Measurements from ENCODE around the gene KRTAP10-7.
"Not testable (repeated sequence)": the region's sequence is repeated elsewhere in the genome, so short reads cannot be mapped to it uniquely, and the experiment has no call there.

Gene KRTAP10-7

GRCh38 chr21:44637018-44637850, 36.8 kb downstream of the KRTAP10-7 start, which contains the start of gene KRTAP10-10:
Gene KRTAP10-10, plus strand, starts transcription at chr21:44637356. Its CDS starts 62 bp downstream, at chr21:44637418.
- no peak for DNase-seq (ENCODE audit: low spot score)
- no peak for TF ChIP-seq CTCF (IDR thresholded peaks at IDR 0.05; ENCODE audit: extremely low read depth, insufficient read depth, missing control alignments)
- in situ Hi-C loops (cut with MboI; ENCODE audit: low pct_unique_long_range_greater_than_20kb, low sequenced_read_pairs, unreplicated experiment) = no loop called here

- DNase-seq (ENCODE audit: low spot score); in situ Hi-C loops (cut with MboI; ENCODE audit: low pct_unique_long_range_greater_than_20kb, low sequenced_read_pairs, unreplicated experiment): not testable (repeated sequence)
These were observed 37.5 kb downstream of the KRTAP10-7 start for GRCh38 chr21:44637851-44638348.

- DNase-seq (ENCODE audit: low spot score); in situ Hi-C loops (cut with MboI; ENCODE audit: low pct_unique_long_range_greater_than_20kb, low sequenced_read_pairs, unreplicated experiment): not testable (repeated sequence)
These were observed 38.3 kb downstream of the KRTAP10-7 start for GRCh38 chr21:44638506-44639330.

- DNase-seq (ENCODE audit: low spot score) = no peak
- TF ChIP-seq CTCF (IDR thresholded peaks at IDR 0.05; ENCODE audit: extremely low read depth, insufficient read depth, missing control alignments) = no peak
- in situ Hi-C loops (cut with MboI; ENCODE audit: low pct_unique_long_range_greater_than_20kb, low sequenced_read_pairs, unreplicated experiment) = no loop called here
These were observed 38.9 kb downstream of the KRTAP10-7 start for GRCh38 chr21:44639331-44639655.

GRCh38 chr21:44640761-44641160, 40.4 kb downstream of the KRTAP10-7 start:
- in situ Hi-C loops (cut with MboI; ENCODE audit: low pct_unique_long_range_greater_than_20kb, low sequenced_read_pairs, unreplicated experiment) = no loop called here

GRCh38 chr21:44643741-44644310, 43.4 kb downstream of the KRTAP10-7 start:
- no peak for TF ChIP-seq CTCF (IDR thresholded peaks at IDR 0.05; ENCODE audit: extremely low read depth, insufficient read depth, missing control alignments)
- no peak for DNase-seq (ENCODE audit: low spot score)
- in situ Hi-C loops (cut with MboI; ENCODE audit: low pct_unique_long_range_greater_than_20kb, low sequenced_read_pairs, unreplicated experiment) = no loop called here

More at GRCh38 chr21:44640761-44641160, 40.4 kb downstream of the KRTAP10-7 start:
- TF ChIP-seq CTCF (IDR thresholded peaks at IDR 0.05; ENCODE audit: extremely low read depth, insufficient read depth, missing control alignments) = no peak
- DNase-seq (ENCODE audit: low spot score) = no peak

- no peak for DNase-seq (ENCODE audit: low spot score)
- no peak for TF ChIP-seq CTCF (IDR thresholded peaks at IDR 0.05; ENCODE audit: extremely low read depth, insufficient read depth, missing control alignments)
- in situ Hi-C loops (cut with MboI; ENCODE audit: low pct_unique_long_range_greater_than_20kb, low sequenced_read_pairs, unreplicated experiment) = no loop called here
These were observed 44.5 kb downstream of the KRTAP10-7 start for GRCh38 chr21:44644878-44645277.

- DNase-seq (ENCODE audit: low spot score); in situ Hi-C loops (cut with MboI; ENCODE audit: low pct_unique_long_range_greater_than_20kb, low sequenced_read_pairs, unreplicated experiment): not testable (repeated sequence)
These were observed 46.2 kb downstream of the KRTAP10-7 start, which contains the start of gene KRTAP10-11 for GRCh38 chr21:44646366-44647221. Gene KRTAP10-11, plus strand, starts transcription at chr21:44646414. Its CDS starts 45 bp downstream, at chr21:44646459.
